Left ventricle myocardium inferior (tissue), 1 donor: ENCODE measurements around the gene IKZF2. TPM values are rescaled to one million over a fixed set of nuclear protein-coding genes. Genes with fewer than 3 reads are reported as not detected.

Experiments
- DNase-seq: peaks from one replicate; pipeline ENCODE4 v3.0.0-alpha.2; 2020
- H3K27ac ChIP-seq: fragments of 200-600 bp; replicated peaks from 2 replicates; pipeline ENCODE4 v1.8.0; 2021
- H3K27me3 ChIP-seq: fragments of 200-600 bp; 2 replicates; pipeline ENCODE4 v1.8.0; 2021; ENCODE audit warnings: low read depth
- H3K36me3 ChIP-seq: fragments of 200-600 bp; 2 replicates; pipeline ENCODE4 v1.8.0; 2021
- H3K4me1 ChIP-seq: fragments of 200-600 bp; 2 replicates; pipeline ENCODE4 v1.8.0; 2021
- H3K4me3 ChIP-seq: fragments of 200-600 bp; 2 replicates; pipeline ENCODE4 v1.8.0; 2021; ENCODE audit warnings: mild to moderate bottlenecking, moderate library complexity
- H3K9me3 ChIP-seq: fragments of 200-600 bp; replicated peaks from 2 replicates; pipeline ENCODE4 v1.8.0; 2021
- CTCF ChIP-seq: fragments of 200-600 bp; IDR thresholded peaks from 2 replicates; pipeline ENCODE4 v1.8.0; 2021; ENCODE audit warnings: antibody characterized with exemption, mild to moderate bottlenecking, borderline replicate concordance
- intact Hi-C: fragments of 100-400 bp; cut with micrococcal nuclease; formaldehyde crosslinking; loops from one replicate; pipeline ENCODE4 v1.11.0; 2022
- total RNA-seq: library from RNA; stranded (reverse); fragmentation: NEBNext Ultra II Directional; extraction: Animal tissue kit (Norgen Biotek cat#: 25700); gene quantifications from one replicate; pipeline ENCODE4 v1.2.1, GENCODE V29; 2021
- donor health status: DM: no; HTN: yes; CAD: no; lungs with severe emphysema.

Gene IKZF2
- total RNA-seq, 1 donor from 2014 or later, result 6.8 TPM

- TF ChIP-seq CTCF, result no peak
- intact Hi-C loops, result no loop called here
- no peaks in the 10 kb centered on the region for H3K9me3 ChIP-seq
- H3K4me3 ChIP-seq, result peak overlapping the region; percentile 43
- H3K27ac ChIP-seq, result peak overlapping the region; percentile 41
- no peak for DNase-seq
- no peaks in the 10 kb centered on the region for H3K36me3 ChIP-seq
- H3K4me1 ChIP-seq, result peaks cover 28% of the 10 kb centered on the region
- no peaks in the 10 kb centered on the region for H3K27me3 ChIP-seq
These were observed 150.0 kb downstream of the IKZF2 start for GRCh38 chr2:213001297-213001910.

GRCh38 chr2:212998626-212999359 lies 152.6 kb downstream of the IKZF2 start:
- no peak for DNase-seq
- no peaks in the 10 kb centered on the region for H3K27me3 ChIP-seq
- intact Hi-C loops, result no loop called here
- no peaks in the 10 kb centered on the region for H3K9me3 ChIP-seq
- H3K4me1 ChIP-seq, result peaks cover 22% of the 10 kb centered on the region
- no peak overlapping the region for H3K27ac ChIP-seq
- H3K36me3 ChIP-seq, result no peaks in the 10 kb centered on the region
- no peak overlapping the region for H3K4me3 ChIP-seq
- no peak for TF ChIP-seq CTCF

GRCh38 chr2:212997526-212998020 lies 153.8 kb downstream of the IKZF2 start:
- Histone ChIP-seq H3K9me3 (no peaks in the 10 kb centered on the region), H3K4me3 (no peak overlapping the region), H3K4me1 (peaks cover 22% of the 10 kb centered on the region), H3K27me3 (no peaks in the 10 kb centered on the region), H3K27ac (no peak overlapping the region), H3K36me3 (no peaks in the 10 kb centered on the region)
- DNase-seq, result no peak
- intact Hi-C loops, result no loop called here
- TF ChIP-seq CTCF, result no peak

- no peak overlapping the region for H3K4me3 ChIP-seq
- H3K36me3 ChIP-seq, result no peaks in the 10 kb centered on the region
- H3K4me1 ChIP-seq, result peaks cover 5% of the 10 kb centered on the region
- DNase-seq, result no peak
- no peak for TF ChIP-seq CTCF
- H3K27me3 ChIP-seq, result no peaks in the 10 kb centered on the region
- intact Hi-C loops, result no loop called here
- no peaks in the 10 kb centered on the region for H3K9me3 ChIP-seq
- no peak overlapping the region for H3K27ac ChIP-seq
These were observed 155.5 kb downstream of the IKZF2 start for GRCh38 chr2:212995920-212996319.

- DNase-seq, result no peak
- Histone ChIP-seq H3K4me3 (no peak overlapping the region), H3K27ac (no peak overlapping the region), H3K27me3 (no peaks in the 10 kb centered on the region), H3K4me1 (no peaks in the 10 kb centered on the region), H3K36me3 (no peaks in the 10 kb centered on the region), H3K9me3 (no peaks in the 10 kb centered on the region)
- intact Hi-C loops, result no loop called here
- no peak for TF ChIP-seq CTCF
These were observed 156.4 kb downstream of the IKZF2 start for GRCh38 chr2:212994976-212995375.
